NCI-H510A (cell line): ENCODE measurements around the gene PHC2.

ENCODE experiments used
- DNase-seq: peaks from one replicate; lab custom pipeline; 2025; lab: John Stamatoyannopoulos, UW

The PHC2 gene

DNA sequence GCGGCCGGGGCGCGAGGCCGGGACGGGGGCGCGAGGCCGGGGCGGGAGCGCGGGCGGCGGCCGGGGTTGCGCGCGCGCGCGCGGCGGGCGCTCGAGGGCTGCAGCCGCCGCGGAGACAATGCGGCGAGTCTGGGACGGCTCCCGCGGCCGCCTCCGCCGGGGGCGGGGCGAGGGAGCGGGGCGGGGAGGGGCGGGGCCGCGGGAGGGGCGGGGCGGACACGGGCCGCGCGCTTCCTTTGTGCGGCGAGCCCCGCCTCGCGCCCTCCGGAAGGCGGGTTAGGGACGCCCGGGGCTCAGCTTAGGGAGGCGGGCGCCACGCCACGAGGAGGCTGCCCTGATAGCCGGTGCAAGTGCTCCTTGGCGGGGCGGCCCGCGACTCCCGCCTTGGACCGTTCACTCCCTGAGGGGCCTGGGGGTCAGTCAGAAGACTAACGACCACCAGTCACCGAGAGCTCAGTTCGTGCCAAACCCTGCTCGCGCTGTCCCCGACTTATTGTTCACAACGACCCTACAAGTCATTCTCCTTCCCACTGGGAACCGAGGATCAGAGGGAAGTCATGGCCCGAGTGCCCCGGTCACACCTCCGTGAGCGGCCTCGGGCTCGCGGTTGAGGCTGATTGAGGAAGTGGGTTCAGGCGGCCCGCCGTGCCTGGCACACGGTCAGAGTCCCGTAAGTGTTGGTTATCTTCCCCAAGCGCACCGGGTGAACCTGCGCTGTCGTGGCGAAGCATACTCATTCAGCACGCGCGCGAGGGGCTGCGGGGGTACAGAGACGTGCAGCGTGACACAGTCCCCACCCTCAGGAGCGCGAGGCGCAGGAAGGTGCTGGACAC is 80.9 kb downstream of the PHC2 start:
- DNase-seq = peak; percentile 90

GRCh38 chr1:33349081-33349759 is 81.7 kb downstream of the PHC2 start:
- peak; percentile 56 for DNase-seq

DNA sequence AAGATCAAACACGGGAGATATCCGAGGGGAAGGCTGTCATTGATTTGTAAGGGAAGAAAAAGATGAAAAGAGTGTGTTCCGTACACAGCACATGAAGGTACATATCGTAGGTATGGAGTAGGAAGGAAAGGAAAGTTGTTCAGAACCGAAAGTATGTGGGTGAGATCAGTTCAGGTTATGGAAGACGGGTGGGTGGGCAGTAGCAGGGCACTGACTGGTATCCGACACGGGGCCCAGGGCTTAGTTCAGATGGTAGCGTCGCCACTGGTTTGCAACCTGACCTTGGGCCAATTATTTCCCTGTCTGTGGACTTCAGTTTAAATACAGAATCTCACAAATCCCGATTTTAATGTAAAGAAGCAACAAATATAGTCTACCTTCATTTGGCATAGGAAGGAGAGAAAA is 82.2 kb downstream of the PHC2 start:
- no peak for DNase-seq

- no peak for DNase-seq
Observed at GRCh38 chr1:33348194-33348593, 82.7 kb downstream of the PHC2 start.

- no peak for DNase-seq
Observed at GRCh38 chr1:33347650-33347992, 83.3 kb downstream of the PHC2 start.

- DNase-seq = no peak
Observed at GRCh38 chr1:33346927-33347649, 83.8 kb downstream of the PHC2 start.

- no peak for DNase-seq
Observed at GRCh38 chr1:33346533-33346926, 84.4 kb downstream of the PHC2 start.

DNA sequence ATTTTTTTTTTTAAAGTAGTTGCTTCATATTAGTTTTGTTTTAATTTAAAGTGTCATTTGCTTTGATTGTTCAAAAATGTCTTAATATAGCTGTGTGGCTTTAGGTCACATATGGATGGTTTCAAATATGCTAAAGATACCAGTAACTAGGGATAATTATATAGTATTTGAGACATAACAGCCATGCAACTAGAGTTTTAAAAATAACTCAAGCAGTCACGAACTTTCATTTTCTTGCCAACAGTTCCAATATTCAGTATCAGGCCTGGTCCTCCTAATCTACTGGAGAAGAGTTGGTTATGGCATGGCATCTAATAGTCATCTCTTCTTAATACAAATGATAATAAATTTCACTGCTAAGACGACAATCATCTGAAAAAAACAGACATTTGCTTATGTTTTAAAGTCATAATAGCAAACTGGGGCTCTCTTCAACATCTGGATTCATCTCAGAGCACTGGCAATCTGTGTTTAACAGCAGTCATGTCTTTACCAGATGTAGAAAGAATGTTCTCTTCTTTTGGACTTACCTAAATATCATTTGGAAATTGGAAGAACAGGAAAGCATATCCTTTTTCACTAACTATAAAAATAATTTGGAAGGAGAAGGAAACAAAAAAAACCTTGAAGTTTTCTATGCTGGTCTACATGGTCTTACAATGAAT is 85.9 kb downstream of the PHC2 start:
- DNase-seq = no peak

DNA sequence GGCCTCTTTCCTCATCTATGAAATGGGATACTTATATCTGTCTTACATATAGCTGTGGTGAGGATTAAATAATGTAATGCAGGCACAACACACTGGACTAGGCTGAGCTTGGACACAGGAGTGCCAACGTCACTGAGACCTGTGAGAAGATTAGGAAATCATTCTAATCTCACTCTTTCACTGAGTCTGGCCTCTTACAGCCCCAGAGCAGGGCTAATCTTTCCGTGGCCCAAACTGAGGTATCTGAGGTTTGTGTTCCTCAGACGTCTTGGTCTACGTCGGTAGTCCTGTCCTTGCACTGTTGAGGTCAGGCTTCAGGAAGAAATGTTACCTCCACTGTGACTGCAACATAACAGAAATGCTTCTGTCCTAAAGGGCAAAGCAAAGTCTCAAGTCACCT is 87.4 kb downstream of the PHC2 start:
- no peak for DNase-seq

- peak; percentile 98 for DNase-seq
Observed at GRCh38 chr1:33342041-33342723, 88.7 kb downstream of the PHC2 start.

GRCh38 chr1:33341190-33341589 is 89.7 kb downstream of the PHC2 start:
- no peak for DNase-seq

DNA sequence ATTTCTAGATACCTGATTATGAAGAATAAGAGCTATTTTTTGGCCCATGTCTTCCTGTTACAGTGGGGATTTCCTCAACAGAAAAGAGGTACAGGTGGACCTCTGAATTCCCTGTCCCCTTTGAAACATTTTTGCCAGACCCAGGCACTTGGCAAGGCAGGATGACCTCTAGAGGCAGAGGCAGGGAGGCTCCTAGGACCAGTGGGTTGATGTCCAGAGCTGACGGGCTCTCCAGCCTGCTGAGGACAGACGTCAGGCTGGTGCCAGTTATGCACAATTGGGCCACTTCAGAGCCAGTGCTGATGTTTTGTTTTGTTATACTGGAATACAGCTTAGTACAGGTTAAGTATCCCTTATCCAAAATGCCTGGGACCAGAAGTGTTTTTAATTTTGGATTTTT is 91.5 kb downstream of the PHC2 start:
- DNase-seq = no peak

- no peak for DNase-seq
Observed at GRCh38 chr1:33338440-33339211, 92.3 kb downstream of the PHC2 start.

- no peak for DNase-seq
Observed at GRCh38 chr1:33338048-33338439, 92.9 kb downstream of the PHC2 start.

DNA sequence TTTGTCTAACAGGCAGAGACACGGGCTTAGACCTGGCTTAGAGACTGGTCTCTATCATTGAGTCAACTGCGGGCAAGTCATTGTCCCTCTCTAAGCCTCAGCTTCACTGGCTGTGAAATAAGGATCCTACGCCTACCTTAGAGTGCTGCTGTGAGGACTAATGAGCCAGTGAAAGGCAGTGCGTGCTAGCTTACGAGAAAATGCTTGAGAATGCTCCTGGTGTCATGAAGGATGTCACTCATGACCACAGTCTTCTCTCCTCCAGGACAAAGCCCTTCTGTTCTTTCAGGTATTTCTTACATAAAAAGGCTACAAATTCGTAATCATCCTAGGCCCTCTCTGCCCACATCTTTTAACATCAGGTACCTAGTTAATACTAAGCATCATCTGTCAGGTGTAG is 93.5 kb downstream of the PHC2 start:
- DNase-seq = no peak

DNA sequence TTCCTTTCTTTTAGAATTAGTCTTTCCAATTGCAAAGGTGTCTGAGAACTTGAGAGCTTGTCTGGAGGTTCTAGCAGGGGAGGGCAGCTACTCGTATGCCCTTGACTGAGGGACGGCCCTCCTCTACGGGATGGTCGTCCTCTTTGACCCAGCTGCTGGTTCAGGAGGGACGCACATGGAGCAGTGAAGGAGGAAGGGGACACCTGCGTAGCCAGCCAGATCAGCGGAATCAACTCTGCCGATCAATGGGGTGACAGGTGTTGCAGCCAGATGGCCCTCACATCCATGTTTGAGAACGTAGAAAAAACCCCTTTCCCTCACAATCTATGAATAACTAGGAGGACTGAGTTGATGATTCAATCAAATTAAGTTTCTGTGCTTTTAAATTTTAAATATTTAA is 94.3 kb downstream of the PHC2 start:
- DNase-seq = peak; percentile 32

GRCh38 chr1:33335020-33335419 is 95.9 kb downstream of the PHC2 start:
- no peak for DNase-seq

- DNase-seq = no peak
Observed at GRCh38 chr1:33334081-33334552, 96.8 kb downstream of the PHC2 start.

DNA sequence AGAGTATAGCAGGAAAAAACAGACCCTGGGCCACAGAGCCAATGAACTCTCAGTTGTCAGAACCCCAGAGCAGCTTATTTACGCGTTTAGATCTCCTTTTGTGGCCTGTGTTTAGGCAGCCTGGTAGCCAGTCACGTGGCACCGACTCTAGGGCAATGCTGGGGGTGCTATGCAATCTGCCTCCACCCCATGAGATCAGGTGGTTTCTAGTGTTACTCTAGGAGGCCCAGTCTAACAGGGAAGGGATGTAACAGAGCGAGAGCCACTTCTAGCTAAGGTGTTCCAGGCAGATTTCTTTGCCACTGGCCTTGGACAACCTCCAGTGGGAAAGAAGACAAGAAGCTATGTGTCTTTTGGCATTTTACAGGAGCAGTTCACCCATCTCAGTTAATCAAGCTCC is 98.0 kb downstream of the PHC2 start:
- DNase-seq = no peak

DNA sequence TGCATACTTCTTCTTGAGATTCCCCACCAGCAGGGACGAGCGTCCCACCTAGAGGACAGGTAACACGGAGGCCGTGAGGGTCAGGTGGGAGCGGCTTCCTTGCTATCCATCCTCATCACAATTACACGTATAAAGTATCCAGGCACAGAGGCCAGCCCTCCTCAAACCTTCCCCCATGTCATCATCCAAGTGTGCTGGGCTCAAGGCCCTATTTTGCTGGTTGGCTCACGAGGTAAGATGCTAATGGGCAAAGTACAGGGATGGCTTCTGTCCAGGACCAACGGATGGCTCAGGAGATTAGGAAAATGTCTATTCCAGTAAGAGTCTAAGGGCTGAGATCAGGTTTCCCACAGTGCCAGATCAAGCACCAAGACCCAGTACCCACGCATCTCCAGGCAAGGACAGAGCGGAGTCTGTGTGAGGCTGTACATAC is 98.5 kb downstream of the PHC2 start:
- DNase-seq = no peak
